SK-N-SH treated with all-trans-retinoic acid at 6 μM for 48 hours (cell line): ENCODE measurements around the gene UVRAG.

Experiments used
- ATAC-seq: fragments of 200-7000 bp; cut with Tn5 transposase; 3 replicates; pipeline ENCODE4 v1.9.1; 2020; ENCODE audit warnings: mild to moderate bottlenecking, moderate library complexity
- ARNTL ChIP-seq: fragments of 450-650 bp; formaldehyde crosslinking; IDR thresholded peaks from 2 replicates; pipeline ENCODE4 v1.5.0; 2020; ENCODE audit warnings: low read depth, mild to moderate bottlenecking, moderate library complexity, borderline replicate concordance
- BACH2 ChIP-seq: fragments of 250-450 bp; sonication (Bioruptor Pico); IDR thresholded peaks from 2 replicates; pipeline ENCODE4 v1.9.0; 2021; ENCODE audit warnings: mild to moderate bottlenecking, borderline replicate concordance
- CSDC2 ChIP-seq: fragments of 250-450 bp; sonication (Bioruptor Pico); IDR thresholded peaks from 2 replicates; pipeline ENCODE4 v1.5.0; 2020; ENCODE audit warnings: mild to moderate bottlenecking, moderate library complexity
- ESRRG ChIP-seq: fragments of 250-450 bp; sonication (Bioruptor Pico); IDR thresholded peaks from 2 replicates; pipeline ENCODE4 v1.6.1; 2021; ENCODE audit warnings: mild to moderate bottlenecking
- ISL1 ChIP-seq: fragments of 250-450 bp; sonication (Bioruptor Pico); IDR thresholded peaks from 2 replicates; pipeline ENCODE4 v2.1.2; 2022; ENCODE audit warnings: mild to moderate bottlenecking, moderate library complexity
- OSR1 ChIP-seq: fragments of 250-450 bp; sonication (Bioruptor Pico); IDR thresholded peaks from 2 replicates; pipeline ENCODE4 v1.8.0; 2022; ENCODE audit warnings: moderate library complexity, mild to moderate bottlenecking, inconsistent platforms
- RARB ChIP-seq: fragments of 250-450 bp; sonication (Bioruptor Pico); IDR thresholded peaks from 2 replicates; pipeline ENCODE4 v1.8.0; 2021; ENCODE audit warnings: mild to moderate bottlenecking, moderate library complexity
- SNAI2 ChIP-seq: fragments of 250-450 bp; sonication (Bioruptor Pico); IDR thresholded peaks from 2 replicates; pipeline ENCODE4 v1.5.0; 2020; ENCODE audit warnings: mild to moderate bottlenecking, moderate library complexity
- TCF4 ChIP-seq: fragments of 250-450 bp; sonication (Bioruptor Pico); IDR thresholded peaks from 2 replicates; pipeline ENCODE4 v1.8.0; 2021; ENCODE audit warnings: mild to moderate bottlenecking, moderate library complexity, borderline replicate concordance
- TOX ChIP-seq: fragments of 250-450 bp; sonication (Bioruptor Pico); IDR thresholded peaks from 2 replicates; pipeline ENCODE4 v1.8.0; 2021; ENCODE audit warnings: mild to moderate bottlenecking, moderate library complexity, borderline replicate concordance
- ZC3H10 ChIP-seq: fragments of 250-450 bp; sonication (Bioruptor Pico); IDR thresholded peaks from 2 replicates; pipeline ENCODE4 v1.5.1; 2021; ENCODE audit warnings: mild to moderate bottlenecking, moderate library complexity
- ZFP3 ChIP-seq: fragments of 250-450 bp; sonication (Bioruptor Pico); IDR thresholded peaks from 2 replicates; pipeline ENCODE4 v1.5.0; 2020; ENCODE audit warnings: mild to moderate bottlenecking, moderate library complexity
- ZFP30 ChIP-seq: fragments of 450-650 bp; formaldehyde crosslinking; IDR thresholded peaks from 2 replicates; pipeline ENCODE4 v1.5.0; 2022; ENCODE audit warnings: mild to moderate bottlenecking, moderate library complexity
- ZNF565 ChIP-seq: fragments of 450-650 bp; formaldehyde crosslinking; conservative IDR thresholded peaks from 2 replicates; pipeline ENCODE4 v1.5.0; 2020; ENCODE audit warnings: low read depth, mild to moderate bottlenecking, moderate library complexity
- ZNF70 ChIP-seq: fragments of 450-650 bp; formaldehyde crosslinking; IDR thresholded peaks from 2 replicates; pipeline ENCODE4 v1.5.0; 2020; ENCODE audit warnings: mild to moderate bottlenecking, moderate library complexity
- ZNF8 ChIP-seq: fragments of 450-650 bp; formaldehyde crosslinking; IDR thresholded peaks from 2 replicates; pipeline ENCODE4 v1.5.0; 2020; ENCODE audit warnings: mild to moderate bottlenecking, moderate library complexity
- TF ChIP-seq, protein P1 (sequence below): fragments of 250-450 bp; sonication (Bioruptor Pico); IDR thresholded peaks from 2 replicates; pipeline ENCODE4 v1.5.0; 2020; ENCODE audit warnings: mild to moderate bottlenecking, moderate library complexity
- TF ChIP-seq, protein P2 (sequence below): fragments of 250-450 bp; sonication (Bioruptor Pico); IDR thresholded peaks from 2 replicates; pipeline ENCODE4 v1.8.0; 2020; ENCODE audit warnings: mild to moderate bottlenecking, moderate library complexity, borderline replicate concordance
- TF ChIP-seq, protein P3 (sequence below): fragments of 250-450 bp; sonication (Bioruptor Pico); IDR thresholded peaks from 2 replicates; pipeline ENCODE4 v1.5.1; 2021; ENCODE audit warnings: mild to moderate bottlenecking, moderate library complexity
- TF ChIP-seq, protein P4 (sequence below): fragments of 250-450 bp; sonication (Bioruptor Pico); IDR thresholded peaks from 2 replicates; pipeline ENCODE4 v1.5.1; 2020; ENCODE audit warnings: low read depth, mild to moderate bottlenecking, moderate library complexity
- TF ChIP-seq, protein P5 (sequence below): fragments of 250-450 bp; sonication (Bioruptor Pico); IDR thresholded peaks from 2 replicates; pipeline ENCODE4 v1.8.0; 2021; ENCODE audit warnings: low read depth, mild to moderate bottlenecking, moderate library complexity, borderline replicate concordance

UVRAG gene

DNA sequence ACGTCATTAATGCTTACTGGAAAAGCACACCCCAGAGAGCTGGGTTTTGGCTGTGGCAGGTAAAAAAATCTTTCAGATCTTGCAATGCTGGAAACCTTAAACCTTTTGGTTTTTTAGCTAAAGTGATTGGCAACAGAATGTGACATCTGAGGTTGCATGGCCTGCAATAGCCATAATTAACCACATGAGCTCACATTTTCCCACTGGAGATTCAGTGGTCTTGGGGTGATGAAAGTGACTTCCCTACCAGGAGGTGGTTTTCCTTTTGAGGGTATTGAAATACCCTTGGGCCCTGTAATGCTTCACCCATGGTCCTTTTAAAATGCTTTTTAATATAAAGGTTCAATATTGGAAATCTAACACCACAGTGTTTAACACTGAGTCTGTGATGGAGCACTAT, 198.5 kb downstream of the UVRAG start (continued):
- TF ChIP-seq, protein P1, sequence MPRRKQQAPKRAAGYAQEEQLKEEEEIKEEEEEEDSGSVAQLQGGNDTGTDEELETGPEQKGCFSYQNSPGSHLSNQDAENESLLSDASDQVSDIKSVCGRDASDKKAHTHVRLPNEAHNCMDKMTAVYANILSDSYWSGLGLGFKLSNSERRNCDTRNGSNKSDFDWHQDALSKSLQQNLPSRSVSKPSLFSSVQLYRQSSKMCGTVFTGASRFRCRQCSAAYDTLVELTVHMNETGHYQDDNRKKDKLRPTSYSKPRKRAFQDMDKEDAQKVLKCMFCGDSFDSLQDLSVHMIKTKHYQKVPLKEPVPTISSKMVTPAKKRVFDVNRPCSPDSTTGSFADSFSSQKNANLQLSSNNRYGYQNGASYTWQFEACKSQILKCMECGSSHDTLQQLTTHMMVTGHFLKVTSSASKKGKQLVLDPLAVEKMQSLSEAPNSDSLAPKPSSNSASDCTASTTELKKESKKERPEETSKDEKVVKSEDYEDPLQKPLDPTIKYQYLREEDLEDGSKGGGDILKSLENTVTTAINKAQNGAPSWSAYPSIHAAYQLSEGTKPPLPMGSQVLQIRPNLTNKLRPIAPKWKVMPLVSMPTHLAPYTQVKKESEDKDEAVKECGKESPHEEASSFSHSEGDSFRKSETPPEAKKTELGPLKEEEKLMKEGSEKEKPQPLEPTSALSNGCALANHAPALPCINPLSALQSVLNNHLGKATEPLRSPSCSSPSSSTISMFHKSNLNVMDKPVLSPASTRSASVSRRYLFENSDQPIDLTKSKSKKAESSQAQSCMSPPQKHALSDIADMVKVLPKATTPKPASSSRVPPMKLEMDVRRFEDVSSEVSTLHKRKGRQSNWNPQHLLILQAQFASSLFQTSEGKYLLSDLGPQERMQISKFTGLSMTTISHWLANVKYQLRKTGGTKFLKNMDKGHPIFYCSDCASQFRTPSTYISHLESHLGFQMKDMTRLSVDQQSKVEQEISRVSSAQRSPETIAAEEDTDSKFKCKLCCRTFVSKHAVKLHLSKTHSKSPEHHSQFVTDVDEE: no peak
- TF ChIP-seq, all 23 proteins: peak for 0

DNA sequence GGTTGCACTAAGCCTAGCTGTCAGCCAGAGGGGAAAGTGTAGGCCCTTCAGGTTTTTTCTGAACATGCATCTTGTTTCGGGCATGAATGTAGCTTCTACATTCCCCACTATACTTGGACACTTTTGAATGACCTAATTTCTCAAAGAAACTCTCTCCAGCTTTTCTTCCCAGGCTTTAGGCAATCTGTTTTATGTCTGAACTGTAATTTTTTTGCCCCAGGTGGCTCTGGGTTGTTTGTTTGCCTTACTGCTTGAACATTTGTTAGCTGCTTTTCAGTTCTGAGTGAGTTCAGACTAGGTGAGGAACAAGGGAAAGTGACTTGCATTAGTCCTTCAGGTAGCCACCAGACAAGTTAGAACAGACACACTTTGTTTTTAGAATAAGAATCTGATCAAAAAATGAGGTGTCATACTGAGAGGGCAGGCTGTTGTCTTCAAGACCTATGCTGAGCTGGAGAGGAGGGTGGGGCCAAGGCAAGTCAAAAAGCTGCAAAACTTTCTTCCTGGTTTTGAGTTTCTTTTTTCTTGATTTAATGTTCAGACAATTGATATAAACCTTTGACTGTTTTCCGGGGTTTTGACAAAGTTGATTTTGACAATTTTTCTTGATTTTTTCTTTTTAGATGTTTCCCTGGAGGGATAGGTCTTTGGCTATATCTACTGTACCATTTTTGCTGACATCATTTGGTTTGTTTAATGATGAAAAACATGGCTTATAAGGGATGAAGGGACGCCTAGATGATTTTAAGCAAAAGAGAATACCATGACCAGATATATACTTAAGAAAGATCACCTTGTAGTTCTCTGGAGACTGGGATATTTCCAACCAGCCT, 208.4 kb downstream of the UVRAG start:
- TF ChIP-seq, protein P2, sequence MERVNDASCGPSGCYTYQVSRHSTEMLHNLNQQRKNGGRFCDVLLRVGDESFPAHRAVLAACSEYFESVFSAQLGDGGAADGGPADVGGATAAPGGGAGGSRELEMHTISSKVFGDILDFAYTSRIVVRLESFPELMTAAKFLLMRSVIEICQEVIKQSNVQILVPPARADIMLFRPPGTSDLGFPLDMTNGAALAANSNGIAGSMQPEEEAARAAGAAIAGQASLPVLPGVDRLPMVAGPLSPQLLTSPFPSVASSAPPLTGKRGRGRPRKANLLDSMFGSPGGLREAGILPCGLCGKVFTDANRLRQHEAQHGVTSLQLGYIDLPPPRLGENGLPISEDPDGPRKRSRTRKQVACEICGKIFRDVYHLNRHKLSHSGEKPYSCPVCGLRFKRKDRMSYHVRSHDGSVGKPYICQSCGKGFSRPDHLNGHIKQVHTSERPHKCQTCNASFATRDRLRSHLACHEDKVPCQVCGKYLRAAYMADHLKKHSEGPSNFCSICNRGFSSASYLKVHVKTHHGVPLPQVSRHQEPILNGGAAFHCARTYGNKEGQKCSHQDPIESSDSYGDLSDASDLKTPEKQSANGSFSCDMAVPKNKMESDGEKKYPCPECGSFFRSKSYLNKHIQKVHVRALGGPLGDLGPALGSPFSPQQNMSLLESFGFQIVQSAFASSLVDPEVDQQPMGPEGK (CRISPR knock-in tag): no peak
- TF ChIP-seq ISL1 (no peak), ZNF8 (CRISPR knock-in tag) (no peak), ZNF70 (CRISPR knock-in tag) (no peak), RARB (CRISPR knock-in tag) (no peak), ZNF565 (CRISPR knock-in tag) (no peak), SNAI2 (no peak), ZFP30 (CRISPR knock-in tag) (no peak), TCF4 (CRISPR knock-in tag) (no peak)
- ATAC-seq: no peak

DNA sequence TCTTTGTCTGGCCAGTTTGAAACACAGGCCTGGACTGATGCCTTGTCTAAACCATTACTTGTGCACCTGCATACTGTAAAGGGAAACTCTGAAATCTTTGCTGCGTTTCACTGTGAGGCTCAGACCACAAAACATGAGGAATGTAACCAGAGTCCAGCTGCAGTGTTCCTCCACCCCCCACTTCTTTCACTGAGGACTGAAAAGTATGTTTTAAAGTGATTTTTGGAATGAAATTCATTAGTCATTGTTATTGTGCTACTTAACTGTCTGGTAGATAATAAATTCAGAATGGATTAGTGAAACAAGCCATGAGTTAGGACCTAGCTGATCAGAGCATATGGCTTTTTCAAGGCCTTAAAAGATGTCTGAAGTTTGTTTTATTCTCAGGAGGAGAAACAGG, 210.1 kb downstream of the UVRAG start:
- peak; percentile 99 for ATAC-seq
- TF ChIP-seq ISL1: peak; percentile 92
- TF ChIP-seq ZNF8 (CRISPR knock-in tag): no peak

DNA sequence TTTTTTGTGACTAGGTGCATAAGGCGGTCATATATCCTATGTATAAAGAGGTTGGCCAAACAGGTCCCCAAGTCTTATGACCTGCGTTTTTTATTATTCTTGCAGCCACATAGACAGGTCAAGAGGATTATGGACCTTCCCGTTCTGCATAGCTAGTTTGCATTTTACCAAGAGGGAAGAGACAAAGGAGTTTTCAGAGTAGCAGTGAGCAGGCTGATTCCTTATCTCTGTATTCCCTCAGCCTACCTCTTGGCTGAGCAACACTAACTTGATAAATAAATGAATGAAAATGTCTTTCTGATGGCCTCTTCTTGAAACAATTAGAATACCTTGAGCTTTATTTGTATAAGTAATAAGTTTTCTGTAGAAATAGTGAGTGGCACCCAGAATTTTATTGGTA, 210.8 kb downstream of the UVRAG start:
- TF ChIP-seq, protein P1: no peak
- TF ChIP-seq, protein P2 (CRISPR knock-in tag): no peak
- no peak for TF ChIP-seq ZFP3 (CRISPR knock-in tag)
- TF ChIP-seq OSR1 (CRISPR knock-in tag): no peak
- TF ChIP-seq ZC3H10 (CRISPR knock-in tag): no peak
- TF ChIP-seq TCF4 (CRISPR knock-in tag): no peak
- no peak for TF ChIP-seq ZNF8 (CRISPR knock-in tag)
- TF ChIP-seq CSDC2: no peak
- TF ChIP-seq ZNF565 (CRISPR knock-in tag): no peak
- no peak for TF ChIP-seq ZFP30 (CRISPR knock-in tag)
- TF ChIP-seq, protein P3, sequence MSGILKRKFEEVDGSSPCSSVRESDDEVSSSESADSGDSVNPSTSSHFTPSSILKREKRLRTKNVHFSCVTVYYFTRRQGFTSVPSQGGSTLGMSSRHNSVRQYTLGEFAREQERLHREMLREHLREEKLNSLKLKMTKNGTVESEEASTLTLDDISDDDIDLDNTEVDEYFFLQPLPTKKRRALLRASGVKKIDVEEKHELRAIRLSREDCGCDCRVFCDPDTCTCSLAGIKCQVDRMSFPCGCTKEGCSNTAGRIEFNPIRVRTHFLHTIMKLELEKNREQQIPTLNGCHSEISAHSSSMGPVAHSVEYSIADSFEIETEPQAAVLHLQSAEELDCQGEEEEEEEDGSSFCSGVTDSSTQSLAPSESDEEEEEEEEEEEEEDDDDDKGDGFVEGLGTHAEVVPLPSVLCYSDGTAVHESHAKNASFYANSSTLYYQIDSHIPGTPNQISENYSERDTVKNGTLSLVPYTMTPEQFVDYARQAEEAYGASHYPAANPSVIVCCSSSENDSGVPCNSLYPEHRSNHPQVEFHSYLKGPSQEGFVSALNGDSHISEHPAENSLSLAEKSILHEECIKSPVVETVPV: no peak
- no peak for TF ChIP-seq ARNTL (CRISPR knock-in tag)
- TF ChIP-seq BACH2 (CRISPR knock-in tag): no peak
- TF ChIP-seq ZNF70 (CRISPR knock-in tag): no peak
- no peak for TF ChIP-seq TOX
- TF ChIP-seq ESRRG (CRISPR knock-in tag): no peak
- TF ChIP-seq RARB (CRISPR knock-in tag): no peak
- no peak for TF ChIP-seq SNAI2
- TF ChIP-seq, protein P4, sequence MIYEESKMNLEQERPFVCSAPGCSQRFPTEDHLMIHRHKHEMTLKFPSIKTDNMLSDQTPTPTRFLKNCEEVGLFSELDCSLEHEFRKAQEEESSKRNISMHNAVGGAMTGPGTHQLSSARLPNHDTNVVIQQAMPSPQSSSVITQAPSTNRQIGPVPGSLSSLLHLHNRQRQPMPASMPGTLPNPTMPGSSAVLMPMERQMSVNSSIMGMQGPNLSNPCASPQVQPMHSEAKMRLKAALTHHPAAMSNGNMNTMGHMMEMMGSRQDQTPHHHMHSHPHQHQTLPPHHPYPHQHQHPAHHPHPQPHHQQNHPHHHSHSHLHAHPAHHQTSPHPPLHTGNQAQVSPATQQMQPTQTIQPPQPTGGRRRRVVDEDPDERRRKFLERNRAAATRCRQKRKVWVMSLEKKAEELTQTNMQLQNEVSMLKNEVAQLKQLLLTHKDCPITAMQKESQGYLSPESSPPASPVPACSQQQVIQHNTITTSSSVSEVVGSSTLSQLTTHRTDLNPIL: no peak
- TF ChIP-seq, protein P5, sequence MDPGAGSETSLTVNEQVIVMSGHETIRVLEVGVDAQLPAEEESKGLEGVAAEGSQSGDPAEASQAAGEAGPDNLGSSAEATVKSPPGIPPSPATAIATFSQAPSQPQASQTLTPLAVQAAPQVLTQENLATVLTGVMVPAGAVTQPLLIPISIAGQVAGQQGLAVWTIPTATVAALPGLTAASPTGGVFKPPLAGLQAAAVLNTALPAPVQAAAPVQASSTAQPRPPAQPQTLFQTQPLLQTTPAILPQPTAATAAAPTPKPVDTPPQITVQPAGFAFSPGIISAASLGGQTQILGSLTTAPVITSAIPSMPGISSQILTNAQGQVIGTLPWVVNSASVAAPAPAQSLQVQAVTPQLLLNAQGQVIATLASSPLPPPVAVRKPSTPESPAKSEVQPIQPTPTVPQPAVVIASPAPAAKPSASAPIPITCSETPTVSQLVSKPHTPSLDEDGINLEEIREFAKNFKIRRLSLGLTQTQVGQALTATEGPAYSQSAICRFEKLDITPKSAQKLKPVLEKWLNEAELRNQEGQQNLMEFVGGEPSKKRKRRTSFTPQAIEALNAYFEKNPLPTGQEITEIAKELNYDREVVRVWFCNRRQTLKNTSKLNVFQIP (CRISPR knock-in tag): no peak
- TF ChIP-seq, all 23 proteins: peak for 0
- no peak for ATAC-seq
